GM13976 (cell line): ENCODE data around the gene KCNH8.

Source experiments
- DNase-seq: peaks from one replicate; pipeline ENCODE4 v3.0.0; 2012; ENCODE audit warnings: low spot score
- CTCF ChIP-seq: IDR thresholded peaks from 2 replicates; pipeline ENCODE4 v1.5.1; 2012; ENCODE audit warnings: borderline replicate concordance, mild to moderate bottlenecking; ENCODE audit not compliant: insufficient read depth; ENCODE audit errors: extremely low read depth, missing control alignments, control extremely low read depth
- in situ Hi-C: fragments of 300-500 bp; cut with MboI; formaldehyde crosslinking; loops from one replicate; pipeline ENCODE4 v1.12.0; 2022; ENCODE audit warnings: low sequenced_read_pairs, mixed read lengths, inconsistent platforms; ENCODE audit not compliant: unreplicated experiment

The KCNH8 gene

GRCh38 chr3:19148768-19149091 is 420 bp downstream of the KCNH8 start:
- in situ Hi-C loops = no loop called here
- no peak for TF ChIP-seq CTCF

GRCh38 chr3:19149368-19149767 is 1.1 kb downstream of the KCNH8 start:
- in situ Hi-C loops = no loop called here
- no peak for TF ChIP-seq CTCF
- peak; percentile 24 for DNase-seq

More at GRCh38 chr3:19148768-19149091, 420 bp downstream of the KCNH8 start:
- no peak for DNase-seq

GRCh38 chr3:19151171-19151570 is 2.9 kb downstream of the KCNH8 start:
- no peak for DNase-seq
- in situ Hi-C loops = no loop called here
- no peak for TF ChIP-seq CTCF

GRCh38 chr3:19154693-19155250 is 6.5 kb downstream of the KCNH8 start:
- DNase-seq = no peak
- TF ChIP-seq CTCF = no peak
- in situ Hi-C loops = no loop called here

GRCh38 chr3:19155375-19155774 is 7.1 kb downstream of the KCNH8 start:
- in situ Hi-C loops = no loop called here
- no peak for DNase-seq
- TF ChIP-seq CTCF = no peak

- in situ Hi-C loops = no loop called here
- TF ChIP-seq CTCF = no peak
- no peak for DNase-seq
Observed at GRCh38 chr3:19159966-19160635, 11.8 kb downstream of the KCNH8 start.
